Measurements from ENCODE around the gene MIS18BP1.
"Not testable (repeated sequence)": the region's sequence is repeated elsewhere in the genome, so short reads cannot be mapped to it uniquely, and the experiment has no call there.

- TF ChIP-seq CTCF, POLR2A (IDR thresholded peaks at IDR 0.05): not testable (repeated sequence)
Measured at GRCh38 chr14:45213716-45214115, 39.3 kb downstream of the MIS18BP1 start.
